A673 (cell line): ENCODE measurements around the gene VPS26B. TPM values are rescaled to one million over a fixed set of nuclear protein-coding genes. Genes with fewer than 3 reads are reported as not detected.

Experiments
- BruUV-seq: library from RNA; stranded (reverse); fragments of 400-500 nt; replicated peaks from 2 replicates; lab custom pipeline; 2021; lab: Mats Ljungman, UMichigan
- CTCF ChIA-PET: fragments of 300-600 bp; sonication (Branson Sonifier 250); formaldehyde crosslinking; loops from one replicate; lab custom pipeline; 2022; ENCODE audit warnings: antibody characterized with exemption; lab: Charles Lee
- POLR2A ChIA-PET: fragments of 300-600 bp; sonication (Branson Sonifier 250); formaldehyde crosslinking; loops from one replicate; lab custom pipeline; 2022; ENCODE audit warnings: antibody characterized with exemption; ENCODE audit not compliant: low non-redundant PET; lab: Charles Lee
- DNase-seq: peaks from one replicate; pipeline ENCODE4 v3.0.0-alpha.2; 2015; ENCODE audit warnings: low spot score
- H3K27ac ChIP-seq: fragments of 200-600 bp; sonication (generic); 2 replicates; pipeline ENCODE4 v1.5.1; 2016; ENCODE audit warnings: mixed run types, low read depth, mild to moderate bottlenecking, mixed read lengths, antibody characterized with exemption, low read length; ENCODE audit not compliant: poor library complexity, severe bottlenecking
- H3K27me3 ChIP-seq: fragments of 200-600 bp; sonication (generic); replicated peaks from 2 replicates; pipeline ENCODE4 v1.6.1; 2017; ENCODE audit warnings: mixed run types, low read depth, mild to moderate bottlenecking, mixed read lengths, antibody characterized with exemption, low read length; ENCODE audit not compliant: insufficient read depth, poor library complexity
- H3K36me3 ChIP-seq: fragments of 200-600 bp; sonication (generic); 2 replicates; pipeline ENCODE4 v1.6.1; 2016; ENCODE audit warnings: mixed run types, mild to moderate bottlenecking, mixed read lengths, antibody characterized with exemption, low read length; ENCODE audit not compliant: insufficient read depth, poor library complexity, severe bottlenecking
- H3K4me1 ChIP-seq: fragments of 200-600 bp; sonication (generic); 2 replicates; pipeline ENCODE4 v1.6.1; 2017; ENCODE audit warnings: mixed run types, mild to moderate bottlenecking, mixed read lengths, antibody characterized with exemption, low read length; ENCODE audit not compliant: insufficient read depth, poor library complexity, severe bottlenecking
- H3K4me3 ChIP-seq: fragments of 200-600 bp; sonication (generic); 2 replicates; pipeline ENCODE4 v1.5.1; 2016; ENCODE audit warnings: low read depth, mixed run types, mild to moderate bottlenecking, mixed read lengths, low read length; ENCODE audit not compliant: poor library complexity, severe bottlenecking
- H3K9me3 ChIP-seq: fragments of 200-600 bp; sonication (generic); 2 replicates; pipeline ENCODE4 v1.6.1; 2016; ENCODE audit warnings: mixed run types, low read depth, mild to moderate bottlenecking, mixed read lengths, antibody characterized with exemption, low read length; ENCODE audit not compliant: poor library complexity, severe bottlenecking
- CTCF ChIP-seq: fragments of 300-800, 200-600 bp; sonication (generic); conservative IDR thresholded peaks from 2 replicates; pipeline ENCODE4 v1.5.1; 2017; ENCODE audit warnings: low read depth, mild to moderate bottlenecking, antibody characterized with exemption, low read length, moderate library complexity, mixed read lengths
- EZH2 ChIP-seq: fragments of 200-600 bp; sonication (generic); IDR thresholded peaks from 2 replicates; pipeline ENCODE4 v1.6.1; 2017; ENCODE audit warnings: borderline replicate concordance, low read depth, mild to moderate bottlenecking, mixed read lengths, antibody characterized with exemption, low read length; ENCODE audit not compliant: poor library complexity, severe bottlenecking
- intact Hi-C: fragments of 100-400 bp; cut with micrococcal nuclease; formaldehyde crosslinking; loops from one replicate; pipeline ENCODE4 v1.10.0; 2022; ENCODE audit not compliant: unreplicated experiment
- total RNA-seq: library from RNA; stranded (reverse); gene quantifications from 2 replicates; pipeline ENCODE4 v1.2.3, GENCODE V29; 2021

VPS26B gene
- total RNA-seq, 1 experiment from 2014 or later: 51.3 TPM

- CTCF ChIA-PET: no interaction called here
- Histone ChIP-seq H3K27me3 (no peaks in the 10 kb centered on the region), H3K4me1 (no peaks in the 10 kb centered on the region), H3K9me3 (no peaks in the 10 kb centered on the region), H3K36me3 (peaks cover 20% of the 10 kb centered on the region), H3K4me3 (no peak overlapping the region), H3K27ac (no peak overlapping the region)
- POLR2A ChIA-PET: no interaction called here
- TF ChIP-seq CTCF: no peak
- no peak for TF ChIP-seq EZH2
- no peak for DNase-seq
- intact Hi-C loops: no loop called here
- no TSS peak for BruUV-seq
Observed at GRCh38 chr11:134238956-134239355, 14.5 kb downstream of the VPS26B start.

GRCh38 chr11:134240592-134240991 is 16.1 kb downstream of the VPS26B start:
- Histone ChIP-seq H3K27me3 (no peaks in the 10 kb centered on the region), H3K4me3 (no peak overlapping the region), H3K4me1 (no peaks in the 10 kb centered on the region), H3K9me3 (no peaks in the 10 kb centered on the region), H3K36me3 (peaks cover 30% of the 10 kb centered on the region), H3K27ac (no peak overlapping the region)
- POLR2A ChIA-PET: no interaction called here
- no peak for DNase-seq
- no TSS peak for BruUV-seq
- TF ChIP-seq EZH2 (no peak), CTCF (no peak)
- intact Hi-C loops: no loop called here
- CTCF ChIA-PET: no interaction called here

- POLR2A ChIA-PET: no interaction called here
Observed at GRCh38 chr11:134242376-134242775, 17.9 kb downstream of the VPS26B start.

More at GRCh38 chr11:134242376-134242775, 17.9 kb downstream of the VPS26B start:
- H3K36me3 ChIP-seq: peaks cover 33% of the 10 kb centered on the region
- H3K27me3 ChIP-seq: no peaks in the 10 kb centered on the region
- no peak overlapping the region for H3K4me3 ChIP-seq
- no peaks in the 10 kb centered on the region for H3K9me3 ChIP-seq
- H3K27ac ChIP-seq: no peak overlapping the region
- TF ChIP-seq CTCF (no peak), EZH2 (no peak)
- BruUV-seq: no TSS peak
- no peak for DNase-seq
- CTCF ChIA-PET: no interaction called here
- intact Hi-C loops: no loop called here
- H3K4me1 ChIP-seq: no peaks in the 10 kb centered on the region
